Endothelial cell of umbilical vein (primary cell): Measurements from ENCODE around the gene GHRHR. TPM values are rescaled to one million over a fixed set of nuclear protein-coding genes. Genes with fewer than 3 reads are reported as not detected.

ENCODE experiments used
- BruUV-seq: library from RNA; stranded (reverse); fragments of 400-500 nt; replicated peaks from 2 replicates; lab custom pipeline; 2021; lab: Mats Ljungman, UMichigan
- CTCF ChIA-PET: fragments of 300-600, 350-600 bp; sonication (Branson Sonifier 250); formaldehyde crosslinking; loops from one replicate; lab custom pipeline; 2021; ENCODE audit warnings: antibody characterized with exemption, inconsistent platforms; lab: Charles Lee
- POLR2A ChIA-PET: fragments of 300-600, 350-600 bp; sonication (Branson Sonifier 250); formaldehyde crosslinking; loops from one replicate; lab custom pipeline; 2021; ENCODE audit warnings: antibody characterized with exemption, inconsistent platforms; lab: Charles Lee
- DNase-seq: peaks from one replicate; pipeline ENCODE4 v3.0.0-alpha.2; 2011; ENCODE audit warnings: low read depth, low spot score
- FAIRE-seq: peaks from 2 replicates; lab custom pipeline; 2011; peaks lifted over from hg19 to GRCh38; lab: Jason Lieb, UNC
- H2AFZ ChIP-seq: 2 replicates; pipeline ENCODE4 v1.6.0; 2012; ENCODE audit warnings: low read depth, low read length, control low read depth, inconsistent platforms
- H3K27ac ChIP-seq: 2 replicates; pipeline ENCODE4 v1.5.1; 2011; ENCODE audit warnings: low read depth, mild to moderate bottlenecking, control low read depth, low read length, moderate library complexity; ENCODE audit not compliant: insufficient read depth
- H3K27me3 ChIP-seq, 2 experiments: 2 replicates each; pipeline versions ENCODE4 v1.6.0 to v1.6.1; 2011; ENCODE audit warnings: low read length in 2 of 2, mixed read lengths in 1 of 2; ENCODE audit not compliant: control insufficient read depth in 2 of 2, insufficient read depth in 2 of 2
- H3K36me3 ChIP-seq, 2 experiments: 2 replicates in 1 of 2; 3 replicates in 1 of 2; pipeline ENCODE4 v1.5.1; 2011; ENCODE audit warnings: low read length in 2 of 2, mild to moderate bottlenecking in 1 of 2, moderate library complexity in 1 of 2; ENCODE audit not compliant: control insufficient read depth in 2 of 2, insufficient read depth in 2 of 2; ENCODE audit errors: extremely low read depth in 1 of 2
- H3K4me1 ChIP-seq: 3 replicates; pipeline ENCODE4 v1.5.1; 2011; ENCODE audit warnings: mild to moderate bottlenecking, low read length; ENCODE audit not compliant: control insufficient read depth, insufficient read depth; ENCODE audit errors: extremely low read depth
- H3K4me2 ChIP-seq: 2 replicates; pipeline ENCODE4 v1.6.1; 2011; ENCODE audit warnings: low read length, control low read depth, mixed read lengths; ENCODE audit not compliant: insufficient read depth
- H3K4me3 ChIP-seq, 3 experiments: fragments of 200-600 bp in 1 of 3; sonication (generic), shearing (Covaris generic) in 1 of 3; replicated peaks in 1 of 3; 2 replicates each; pipeline ENCODE4 v1.5.1; 2011 to 2016; ENCODE audit warnings: control low read depth in 3 of 3, low read length in 3 of 3, mild to moderate bottlenecking in 2 of 3, inconsistent platforms in 1 of 3, low read depth in 1 of 3, moderate library complexity in 1 of 3; ENCODE audit not compliant: insufficient read depth in 1 of 3
- H3K79me2 ChIP-seq: 2 replicates; pipeline ENCODE4 v1.6.0; 2012; ENCODE audit warnings: low read length, inconsistent platforms; ENCODE audit not compliant: control insufficient read depth, insufficient read depth
- H3K9ac ChIP-seq: replicated peaks from 2 replicates; pipeline ENCODE3; 2011; ENCODE audit warnings: low read length, control low read depth; ENCODE audit not compliant: insufficient read depth; ENCODE audit errors: extremely low read depth
- H3K9me1 ChIP-seq: replicated peaks from 3 replicates; pipeline ENCODE4 v1.6.0; 2011; ENCODE audit warnings: mild to moderate bottlenecking, low read length; ENCODE audit not compliant: control insufficient read depth, insufficient read depth; ENCODE audit errors: extremely low read depth
- H3K9me3 ChIP-seq: replicated peaks from 2 replicates; pipeline ENCODE4 v1.5.1; 2012; ENCODE audit warnings: low read length, inconsistent platforms; ENCODE audit not compliant: control insufficient read depth, insufficient read depth
- H4K20me1 ChIP-seq: replicated peaks from 2 replicates; pipeline ENCODE3; 2011; ENCODE audit warnings: mild to moderate bottlenecking, low read length; ENCODE audit not compliant: control insufficient read depth, insufficient read depth; ENCODE audit errors: extremely low read depth
- EZH2 ChIP-seq: IDR thresholded peaks from 2 replicates; pipeline ENCODE4 v1.6.1; 2012; ENCODE audit warnings: borderline replicate concordance, low read depth, mild to moderate bottlenecking, moderate library complexity, low read length, inconsistent platforms; ENCODE audit not compliant: severe bottlenecking
- FOS ChIP-seq: IDR thresholded peaks from 2 replicates; pipeline ENCODE4 v1.6.1; 2011; ENCODE audit warnings: mild to moderate bottlenecking, low read length, moderate library complexity, borderline replicate concordance; ENCODE audit not compliant: insufficient read depth
- GATA2 ChIP-seq: IDR thresholded peaks from 2 replicates; pipeline ENCODE4 v1.7.0; 2011; ENCODE audit warnings: low read depth, mild to moderate bottlenecking, moderate library complexity, mixed read lengths, low read length; ENCODE audit not compliant: insufficient read length, insufficient read depth
- JUN ChIP-seq: IDR thresholded peaks from 2 replicates; pipeline ENCODE4 v1.6.1; 2011; ENCODE audit warnings: borderline replicate concordance, low read depth; ENCODE audit not compliant: insufficient read length, insufficient read depth
- MYC ChIP-seq: IDR thresholded peaks from one replicate; pipeline ENCODE4 v1.6.1; 2011; ENCODE audit warnings: mild to moderate bottlenecking, low read depth, low read length
- POLR2A ChIP-seq: IDR thresholded peaks from 2 replicates; pipeline ENCODE4 v1.6.1; 2012; ENCODE audit warnings: low read depth, mild to moderate bottlenecking, control low read depth, low read length
- POLR2AphosphoS5 ChIP-seq: IDR thresholded peaks from 2 replicates; pipeline ENCODE4 v1.6.1; 2012; ENCODE audit warnings: low read depth, mild to moderate bottlenecking, control low read depth, low read length, moderate library complexity; ENCODE audit not compliant: insufficient read depth
- dilution Hi-C: fragments of 300-500 bp; cut with MboI; formaldehyde crosslinking; loops from one replicate; pipeline ENCODE4 v1.15.0; 2019; ENCODE audit warnings: low sequenced_read_pairs; ENCODE audit not compliant: extremely low pct_ligation_motif_present
- intact Hi-C: fragments of 100-400 bp; cut with micrococcal nuclease; formaldehyde crosslinking; loops from one replicate; pipeline ENCODE4 v1.10.0; 2022
- polyA plus RNA-seq, 4 experiments: library from polyadenylated mRNA; depleted of rRNA in 3 of 4; stranded (reverse) in 3 of 4; unstranded in 1 of 4; fragments of >200 nt; gene quantifications; 2 replicates each; pipeline versions ENCODE4 v1.2.1 to v1.2.3, GENCODE V29; 2011 to 2012; ENCODE audit warnings: missing spikeins in 1 of 4
- total RNA-seq: library from RNA; stranded (reverse); gene quantifications from 2 replicates; pipeline ENCODE4 v1.2.3, GENCODE V29; 2021
- TF ChIP-seq, protein P1 (sequence below), 2 donors: IDR thresholded peaks; 1 replicate in 1 of 2; 2 replicates in 1 of 2; pipeline ENCODE4 v1.5.1; 2011; ENCODE audit warnings: low read length in 2 of 2, mild to moderate bottlenecking in 2 of 2, moderate library complexity in 2 of 2, control low read depth in 1 of 2, inconsistent platforms in 1 of 2, low read depth in 1 of 2; ENCODE audit not compliant: insufficient read depth in 1 of 2; ENCODE audit errors: extremely low read depth in 1 of 2
- TF ChIP-seq, protein P2 (sequence below): IDR thresholded peaks from 2 replicates; pipeline ENCODE4 v1.6.1; 2011; ENCODE audit not compliant: insufficient read depth, insufficient read length

The GHRHR gene
- total and polyA plus RNA-seq, 2 donors (not counting 3 experiments of a cell fraction or from before 2014, with no cell fraction given), result not detected

GRCh38 chr7:30983914-30984247 is 20.1 kb downstream of the GHRHR start:
- TF ChIP-seq POLR2AphosphoS5, result no peak
- TF ChIP-seq POLR2A, result no peak
- TF ChIP-seq, protein P1, sequence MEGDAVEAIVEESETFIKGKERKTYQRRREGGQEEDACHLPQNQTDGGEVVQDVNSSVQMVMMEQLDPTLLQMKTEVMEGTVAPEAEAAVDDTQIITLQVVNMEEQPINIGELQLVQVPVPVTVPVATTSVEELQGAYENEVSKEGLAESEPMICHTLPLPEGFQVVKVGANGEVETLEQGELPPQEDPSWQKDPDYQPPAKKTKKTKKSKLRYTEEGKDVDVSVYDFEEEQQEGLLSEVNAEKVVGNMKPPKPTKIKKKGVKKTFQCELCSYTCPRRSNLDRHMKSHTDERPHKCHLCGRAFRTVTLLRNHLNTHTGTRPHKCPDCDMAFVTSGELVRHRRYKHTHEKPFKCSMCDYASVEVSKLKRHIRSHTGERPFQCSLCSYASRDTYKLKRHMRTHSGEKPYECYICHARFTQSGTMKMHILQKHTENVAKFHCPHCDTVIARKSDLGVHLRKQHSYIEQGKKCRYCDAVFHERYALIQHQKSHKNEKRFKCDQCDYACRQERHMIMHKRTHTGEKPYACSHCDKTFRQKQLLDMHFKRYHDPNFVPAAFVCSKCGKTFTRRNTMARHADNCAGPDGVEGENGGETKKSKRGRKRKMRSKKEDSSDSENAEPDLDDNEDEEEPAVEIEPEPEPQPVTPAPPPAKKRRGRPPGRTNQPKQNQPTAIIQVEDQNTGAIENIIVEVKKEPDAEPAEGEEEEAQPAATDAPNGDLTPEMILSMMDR (IDR thresholded peaks at IDR 0.05; ENCODE audit: extremely low read depth in 1 of 2, insufficient read depth in 1 of 2, low read depth in 1 of 2, low read length in 2 of 2), result no peak
- TF ChIP-seq JUN, result no peak
- no peak for TF ChIP-seq EZH2
- no peak for TF ChIP-seq MYC
- TF ChIP-seq, protein P2, sequence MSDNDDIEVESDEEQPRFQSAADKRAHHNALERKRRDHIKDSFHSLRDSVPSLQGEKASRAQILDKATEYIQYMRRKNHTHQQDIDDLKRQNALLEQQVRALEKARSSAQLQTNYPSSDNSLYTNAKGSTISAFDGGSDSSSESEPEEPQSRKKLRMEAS, result no peak
- no peak for TF ChIP-seq FOS
- TF ChIP-seq GATA2, result no peak
- FAIRE-seq (no peak), DNase-seq (no peak)
- Histone ChIP-seq H2AFZ (peak overlapping the region; percentile 28), H3K79me2 (no peaks in the 10 kb centered on the region), H4K20me1 (no peaks in the 10 kb centered on the region), H3K36me3 (no peaks in the 10 kb centered on the region), H3K9ac (no peak overlapping the region), H3K4me1 (peaks cover 26% of the 10 kb centered on the region), H3K9me3 (no peaks in the 10 kb centered on the region), H3K4me3 (no peak overlapping the region), H3K4me2 (no peak overlapping the region), H3K9me1 (no peaks in the 10 kb centered on the region), H3K27ac (no peak overlapping the region), H3K27me3 (peaks cover 1 to 3% of the 10 kb centered on the region in 2 experiments)
- ChIA-PET POLR2A (interaction anchor here (1.7 kb wide), 1 partner anchor 139 kb away, joined by 11 read pairs; no protein-coding TSS in a partner anchor), CTCF (interaction anchor here (0.6 to 18.6 kb wide), 56 partner anchors 9 to 753 kb away, joined by 3 to 1079 read pairs (median 4); partner anchors contain the start of gene AQP1)
- intact Hi-C loops (loop anchor here (1.0 kb wide), 4 partner anchors 75 to 143 kb away; no protein-coding TSS in a partner anchor), dilution Hi-C loops (no loop called here)
- BruUV-seq, result no TSS peak
